ENCODE data around the gene PIGZ.

The PIGZ gene

GRCh38 chr3:196968233-196969133 lies at the start of gene PIGZ:
Gene PIGZ (minus strand): TSS chr3:196968833. CDS start chr3:196952031, 16,802 bp downstream.
- no peak for DNase-seq

GRCh38 chr3:197017003-197017402 lies 48.4 kb upstream of the PIGZ start:
- no peak for DNase-seq

- DNase-seq, result no peak
Observed at GRCh38 chr3:197015790-197016736, 47.4 kb upstream of the PIGZ start.

GRCh38 chr3:197014942-197015575 lies 46.4 kb upstream of the PIGZ start:
- DNase-seq, result no peak

GRCh38 chr3:197014024-197014423 lies 45.4 kb upstream of the PIGZ start:
- DNase-seq, result no peak

GRCh38 chr3:197012540-197012883 lies 43.9 kb upstream of the PIGZ start:
- no peak for DNase-seq

GRCh38 chr3:197011780-197012539 lies 43.3 kb upstream of the PIGZ start:
- no peak for DNase-seq

- DNase-seq, result no peak
Observed at GRCh38 chr3:197010556-197011351, 42.1 kb upstream of the PIGZ start.

- DNase-seq, result no peak
Observed at GRCh38 chr3:197009532-197010019, 40.9 kb upstream of the PIGZ start.

- DNase-seq, result no peak
Observed at GRCh38 chr3:197008436-197009209, 40.0 kb upstream of the PIGZ start.

- DNase-seq, result no peak
Observed at GRCh38 chr3:197007953-197008352, 39.3 kb upstream of the PIGZ start.

GRCh38 chr3:197007296-197007940 lies 38.8 kb upstream of the PIGZ start:
- DNase-seq, result no peak

GRCh38 chr3:197006860-197007259 lies 38.2 kb upstream of the PIGZ start:
- no peak for DNase-seq

GRCh38 chr3:197006446-197006845 lies 37.8 kb upstream of the PIGZ start:
- DNase-seq, result no peak

GRCh38 chr3:197003461-197004385 lies 35.1 kb upstream of the PIGZ start:
- peak; percentile 28 for DNase-seq

GRCh38 chr3:197002701-197003454 lies 34.2 kb upstream of the PIGZ start:
- DNase-seq, result peak; percentile 50

GRCh38 chr3:197001972-197002700 lies 33.5 kb upstream of the PIGZ start:
- no peak for DNase-seq

All from NCI-H1417 treated with DMSO at 0.1 percent for 48 hours (cell line).